Smooth muscle cell (in vitro differentiated cells): ENCODE data around the gene HNRNPUL1. TPM values are rescaled to one million over a fixed set of nuclear protein-coding genes. Genes with fewer than 3 reads are reported as not detected.
A peak's percentile ranks its signal among the peaks of the same experiment; 100 is the strongest.

Experiments used
- DNase-seq: peaks from one replicate; lab custom pipeline; 2025; ENCODE audit not compliant: unreplicated experiment; lab: John Stamatoyannopoulos, UW
- H2AFZ ChIP-seq: fragments of 200-600 bp; sonication (generic); 2 replicates; pipeline ENCODE4 v1.6.0; 2016; ENCODE audit warnings: antibody characterized with exemption, low read depth, mild to moderate bottlenecking
- H3F3A ChIP-seq: fragments of 200-600 bp; sonication (generic); 2 replicates; pipeline ENCODE4 v1.6.0; 2017; ENCODE audit warnings: antibody characterized with exemption, low read depth
- H3K27ac ChIP-seq: fragments of 200-600 bp; sonication (generic); 2 replicates; pipeline ENCODE4 v1.5.1; 2016; ENCODE audit warnings: low read depth, mild to moderate bottlenecking
- H3K27me3 ChIP-seq: fragments of 200-600 bp; sonication (generic); 2 replicates; pipeline ENCODE4 v1.6.1; 2016; ENCODE audit warnings: low read depth, mild to moderate bottlenecking
- H3K36me3 ChIP-seq: fragments of 200-600 bp; sonication (generic); 2 replicates; pipeline ENCODE4 v1.5.1; 2016; ENCODE audit warnings: low read depth
- H3K4me1 ChIP-seq: fragments of 200-600 bp; sonication (generic); 2 replicates; pipeline ENCODE4 v1.5.1; 2016; ENCODE audit warnings: low read depth
- H3K4me2 ChIP-seq: fragments of 200-600 bp; sonication (generic); 2 replicates; pipeline ENCODE4 v1.6.0; 2016; ENCODE audit warnings: mild to moderate bottlenecking
- H3K4me3 ChIP-seq: fragments of 200-600 bp; sonication (generic); 2 replicates; pipeline ENCODE4 v1.5.1; 2016; ENCODE audit warnings: mild to moderate bottlenecking
- H3K79me2 ChIP-seq: fragments of 200-600 bp; sonication (generic); 2 replicates; pipeline ENCODE4 v1.6.0; 2016; ENCODE audit warnings: low read depth, mild to moderate bottlenecking
- H3K9ac ChIP-seq: fragments of 200-600 bp; sonication (generic); 2 replicates; pipeline ENCODE4 v1.6.0; 2016; ENCODE audit warnings: low read depth
- H3K9me3 ChIP-seq: fragments of 200-600 bp; sonication (generic); replicated peaks from 2 replicates; pipeline ENCODE4 v1.5.1; 2016; ENCODE audit warnings: low read depth
- H4K20me1 ChIP-seq: fragments of 200-600 bp; sonication (generic); 2 replicates; pipeline ENCODE4 v1.6.0; 2016; ENCODE audit warnings: low read depth
- WGBS: methylation state at CpG from one replicate; pipeline ENCODE4 v1.1.7; 2016; ENCODE audit warnings: low lambda C conversion rate; 5-methylcytosine and 5-hydroxymethylcytosine counted together
- polyA plus RNA-seq: library from polyadenylated mRNA; unstranded; fragments of >200 nt; fragmentation: Nextera tagmentation; extraction: Ambion mirVana; gene quantifications from 2 replicates; pipeline ENCODE4 v1.2.1, GENCODE V29; 2016
- total RNA-seq: library from RNA; depleted of rRNA; stranded (reverse); fragments of >200 nt; gene quantifications from 2 replicates; pipeline ENCODE4 v1.2.3, GENCODE V29; 2014
- TF ChIP-seq, protein P1 (sequence below): fragments of 200-600 bp; sonication (generic); IDR thresholded peaks from 2 replicates; pipeline ENCODE4 v1.5.1; 2017; ENCODE audit warnings: borderline replicate concordance, mild to moderate bottlenecking, antibody characterized with exemption; ENCODE audit not compliant: insufficient read depth, poor library complexity, severe bottlenecking

The HNRNPUL1 gene
- total and polyA plus RNA-seq, 2 experiments from 2014 or later, result 101 to 125 TPM

DNA sequence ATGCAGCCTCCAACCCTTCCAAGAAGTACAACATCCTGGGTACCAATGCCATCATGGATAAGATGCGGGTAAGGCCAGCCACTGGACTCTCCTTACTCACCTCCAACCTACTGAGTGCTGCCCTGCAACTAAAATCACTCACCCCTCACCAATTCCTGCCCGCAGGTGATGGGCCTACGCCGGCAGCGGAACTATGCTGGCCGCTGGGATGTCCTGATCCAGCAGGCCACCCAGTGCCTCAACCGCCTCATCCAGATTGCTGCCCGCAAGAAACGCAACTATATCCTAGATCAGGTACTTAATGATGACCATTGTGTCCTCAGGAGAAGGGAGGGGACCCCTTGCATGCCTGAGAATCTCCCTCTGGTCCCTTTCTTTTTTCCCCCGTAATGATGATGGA lies 30.2 kb downstream of the HNRNPUL1 start:
- H3K4me2 ChIP-seq, result no peak overlapping the region
- H3K79me2 ChIP-seq, result peaks cover 10% of the 10 kb centered on the region
- H2AFZ ChIP-seq, result no peak overlapping the region
- TF ChIP-seq, protein P1, sequence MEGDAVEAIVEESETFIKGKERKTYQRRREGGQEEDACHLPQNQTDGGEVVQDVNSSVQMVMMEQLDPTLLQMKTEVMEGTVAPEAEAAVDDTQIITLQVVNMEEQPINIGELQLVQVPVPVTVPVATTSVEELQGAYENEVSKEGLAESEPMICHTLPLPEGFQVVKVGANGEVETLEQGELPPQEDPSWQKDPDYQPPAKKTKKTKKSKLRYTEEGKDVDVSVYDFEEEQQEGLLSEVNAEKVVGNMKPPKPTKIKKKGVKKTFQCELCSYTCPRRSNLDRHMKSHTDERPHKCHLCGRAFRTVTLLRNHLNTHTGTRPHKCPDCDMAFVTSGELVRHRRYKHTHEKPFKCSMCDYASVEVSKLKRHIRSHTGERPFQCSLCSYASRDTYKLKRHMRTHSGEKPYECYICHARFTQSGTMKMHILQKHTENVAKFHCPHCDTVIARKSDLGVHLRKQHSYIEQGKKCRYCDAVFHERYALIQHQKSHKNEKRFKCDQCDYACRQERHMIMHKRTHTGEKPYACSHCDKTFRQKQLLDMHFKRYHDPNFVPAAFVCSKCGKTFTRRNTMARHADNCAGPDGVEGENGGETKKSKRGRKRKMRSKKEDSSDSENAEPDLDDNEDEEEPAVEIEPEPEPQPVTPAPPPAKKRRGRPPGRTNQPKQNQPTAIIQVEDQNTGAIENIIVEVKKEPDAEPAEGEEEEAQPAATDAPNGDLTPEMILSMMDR, result no peak
- WGBS, result 96% methylated on average over 10 of the region's 10 CpGs
- no peak for DNase-seq
- peaks cover 68% of the 10 kb centered on the region for H4K20me1 ChIP-seq
- H3K9me3 ChIP-seq, result no peaks in the 10 kb centered on the region
- peaks cover 23% of the 10 kb centered on the region for H3K36me3 ChIP-seq
- peaks cover 48% of the 10 kb centered on the region for H3F3A ChIP-seq
- H3K27ac ChIP-seq, result no peak overlapping the region
- no peak overlapping the region for H3K9ac ChIP-seq
- H3K4me1 ChIP-seq, result no peaks in the 10 kb centered on the region
- no peaks in the 10 kb centered on the region for H3K27me3 ChIP-seq
- H3K4me3 ChIP-seq, result no peak overlapping the region

DNA sequence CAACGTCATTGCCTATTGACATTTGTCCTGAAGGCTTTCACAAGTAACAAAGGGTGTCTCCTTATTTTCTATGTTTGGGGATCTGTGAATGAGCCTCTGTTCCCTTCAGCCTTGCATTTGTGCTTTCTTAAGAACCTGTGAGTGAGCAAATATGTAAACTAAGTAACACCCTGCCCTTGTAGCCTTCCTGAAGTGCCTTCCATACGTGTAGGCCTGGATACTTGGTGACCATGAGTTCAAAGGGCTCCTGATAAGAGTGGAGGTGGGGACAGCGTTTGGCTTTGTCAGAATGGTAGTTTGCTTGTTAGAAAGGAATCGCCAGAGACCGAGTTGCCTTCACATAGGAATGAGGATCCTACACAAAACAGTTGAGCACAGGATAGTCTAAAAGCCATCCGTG lies 31.3 kb downstream of the HNRNPUL1 start:
- DNase-seq, result no peak
- no peaks in the 10 kb centered on the region for H3K9me3 ChIP-seq
- no peak overlapping the region for H3K9ac ChIP-seq
- peaks cover 9% of the 10 kb centered on the region for H3K79me2 ChIP-seq
- 90% methylated on average over 6 of the region's 6 CpGs for WGBS
- H3K36me3 ChIP-seq, result peaks cover 23% of the 10 kb centered on the region
- TF ChIP-seq, protein P1, result no peak
- no peak overlapping the region for H3K4me2 ChIP-seq
- peak overlapping the region; percentile 99 for H3K27ac ChIP-seq
- no peaks in the 10 kb centered on the region for H3K4me1 ChIP-seq
- no peak overlapping the region for H2AFZ ChIP-seq
- H4K20me1 ChIP-seq, result peaks cover 68% of the 10 kb centered on the region
- H3K4me3 ChIP-seq, result no peak overlapping the region
- peaks cover 51% of the 10 kb centered on the region for H3F3A ChIP-seq
- no peaks in the 10 kb centered on the region for H3K27me3 ChIP-seq

DNA sequence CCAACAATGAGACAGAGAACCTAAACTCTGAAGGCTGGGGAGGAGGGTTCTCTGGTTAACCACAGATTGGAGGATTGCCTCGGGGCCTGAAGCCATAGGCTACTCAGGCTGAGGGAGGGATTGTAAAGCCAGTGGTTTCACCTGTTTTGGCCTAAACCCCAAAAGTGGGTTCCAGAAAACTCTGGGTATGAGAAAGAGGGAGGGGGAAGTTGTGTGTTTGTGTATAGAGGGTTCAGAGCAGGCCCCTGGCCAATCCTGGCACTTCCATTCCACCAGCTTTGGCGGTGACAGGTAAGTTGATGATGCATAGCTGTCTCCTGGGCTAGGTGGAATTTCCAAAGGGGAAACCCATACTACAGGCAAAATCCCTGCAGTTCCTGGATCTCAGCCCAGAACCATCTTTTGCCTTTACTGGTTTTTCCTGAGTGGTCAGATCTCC lies 32.3 kb downstream of the HNRNPUL1 start:
- TF ChIP-seq, protein P1, result no peak
- 87% methylated on average over 2 of the region's 2 CpGs for WGBS
- H3K27ac ChIP-seq, result peak overlapping the region; percentile 99
- H3K9ac ChIP-seq, result peak overlapping the region; percentile 96
- H3K9me3 ChIP-seq, result no peaks in the 10 kb centered on the region
- no peak overlapping the region for H3K4me3 ChIP-seq
- DNase-seq, result no peak
- peaks cover 28% of the 10 kb centered on the region for H3K36me3 ChIP-seq
- peaks cover 55% of the 10 kb centered on the region for H3F3A ChIP-seq
- no peaks in the 10 kb centered on the region for H3K27me3 ChIP-seq
- H3K79me2 ChIP-seq, result peaks cover 18% of the 10 kb centered on the region
- H4K20me1 ChIP-seq, result peaks cover 69% of the 10 kb centered on the region
- no peak overlapping the region for H3K4me2 ChIP-seq
- no peak overlapping the region for H2AFZ ChIP-seq
- no peaks in the 10 kb centered on the region for H3K4me1 ChIP-seq

DNA sequence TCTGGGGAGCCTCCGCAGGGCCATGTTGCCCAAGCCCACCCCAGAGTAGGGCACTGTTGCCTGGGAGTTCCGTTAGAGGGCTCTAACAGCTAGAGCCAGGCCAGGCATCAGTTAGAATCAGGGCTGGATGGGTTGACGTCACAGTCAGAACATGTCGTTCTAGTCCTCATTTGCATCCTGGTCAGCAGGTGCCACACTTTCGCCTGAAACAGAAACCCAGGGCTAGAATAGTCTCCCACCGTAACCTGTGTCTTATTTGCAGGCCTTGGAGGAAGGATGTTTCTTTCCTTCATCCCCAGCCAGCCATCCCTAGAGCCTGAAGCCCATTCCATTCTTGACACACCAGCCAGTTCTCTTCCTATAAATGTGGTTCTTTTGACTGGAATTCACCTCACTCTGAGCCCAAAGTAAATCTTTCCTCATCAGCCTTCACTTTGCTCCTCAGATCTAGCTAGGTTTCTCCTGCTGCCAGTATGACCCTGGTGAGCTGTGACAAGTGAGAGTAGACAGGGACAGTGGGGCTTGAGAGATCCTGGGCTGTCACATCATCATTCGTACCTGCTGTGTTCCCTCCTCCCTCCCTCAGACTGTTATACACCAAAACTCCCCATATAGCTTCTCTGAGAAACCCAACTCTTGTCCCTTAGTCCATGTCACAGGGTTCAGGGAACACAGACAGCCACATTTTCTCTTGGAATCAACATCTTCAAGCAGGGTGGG lies 33.6 kb downstream of the HNRNPUL1 start:
- Histone ChIP-seq H3K79me2 (peaks cover 13% of the 10 kb centered on the region), H3K27me3 (no peaks in the 10 kb centered on the region), H3K36me3 (peaks cover 23% of the 10 kb centered on the region), H4K20me1 (peaks cover 67% of the 10 kb centered on the region), H3K4me1 (no peaks in the 10 kb centered on the region), H3K9me3 (no peaks in the 10 kb centered on the region), H3K27ac (peak overlapping the region; percentile 99), H2AFZ (no peak overlapping the region), H3F3A (peaks cover 55% of the 10 kb centered on the region), H3K4me2 (peak overlapping the region; percentile 54), H3K4me3 (no peak overlapping the region), H3K9ac (peak overlapping the region; percentile 96)
- DNase-seq, result no peak
- TF ChIP-seq, protein P1, result no peak
- 95% methylated on average over 7 of the region's 7 CpGs for WGBS
